SK-N-MC (cell line): Measurements from ENCODE around the gene PHYH.

Source experiments
- DNase-seq: peaks from one replicate; pipeline ENCODE4 v3.0.0-alpha.2; 2011; ENCODE audit warnings: low read depth, low spot score
- H3K27ac ChIP-seq: fragments of 200-600 bp; sonication (generic); 2 replicates; pipeline ENCODE4 v1.5.1; 2016; ENCODE audit warnings: mixed run types
- H3K36me3 ChIP-seq: fragments of 200-600 bp; sonication (generic); 2 replicates; pipeline ENCODE4 v1.6.1; 2017; ENCODE audit warnings: antibody characterized with exemption, low read length, mixed read lengths; ENCODE audit not compliant: insufficient read depth
- H3K4me3 ChIP-seq: fragments of 200-600 bp; sonication (generic); 2 replicates; pipeline ENCODE4 v1.5.1; 2016
- H3K9ac ChIP-seq: fragments of 200-600 bp; sonication (generic); 2 replicates; pipeline ENCODE4 v1.8.0; 2017; ENCODE audit warnings: mixed run types, mixed read lengths; ENCODE audit not compliant: insufficient read length
- H3K9me3 ChIP-seq: fragments of 200-600 bp; sonication (generic); 2 replicates; pipeline ENCODE4 v1.6.1; 2017; ENCODE audit warnings: low read depth, mild to moderate bottlenecking, antibody characterized with exemption, low read length, moderate library complexity, mixed read lengths
- EZH2 ChIP-seq: fragments of 200-600 bp; sonication (generic); IDR thresholded peaks from one replicate; pipeline ENCODE4 v1.6.1; 2017; ENCODE audit warnings: antibody characterized with exemption
- FOXP2 ChIP-seq: optimal IDR thresholded peaks from 2 replicates; pipeline ENCODE3; 2011; ENCODE audit warnings: mild to moderate bottlenecking, moderate library complexity; ENCODE audit not compliant: insufficient read depth; ENCODE audit errors: extremely low read length, control extremely low read depth
- POLR2AphosphoS5 ChIP-seq: IDR thresholded peaks from 2 replicates; pipeline ENCODE4 v1.6.1; 2012; ENCODE audit warnings: mild to moderate bottlenecking, low read depth, low read length, borderline replicate concordance

The PHYH gene

GRCh38 chr10:13271552-13272163, 28.2 kb downstream of the PHYH start:
- TF ChIP-seq FOXP2 (no peak), EZH2 (no peak), POLR2AphosphoS5 (no peak)
- Histone ChIP-seq H3K4me3 (no peak overlapping the region), H3K36me3 (no peaks in the 10 kb centered on the region), H3K9ac (no peak overlapping the region), H3K27ac (no peak overlapping the region), H3K9me3 (no peaks in the 10 kb centered on the region)
- DNase-seq = no peak

GRCh38 chr10:13270877-13271551, 28.9 kb downstream of the PHYH start:
- no peaks in the 10 kb centered on the region for H3K9me3 ChIP-seq
- DNase-seq = no peak
- TF ChIP-seq FOXP2 = no peak
- no peak for TF ChIP-seq POLR2AphosphoS5
- TF ChIP-seq EZH2 = no peak
- H3K9ac ChIP-seq = no peak overlapping the region
- H3K27ac ChIP-seq = no peak overlapping the region
- no peaks in the 10 kb centered on the region for H3K36me3 ChIP-seq
- H3K4me3 ChIP-seq = no peak overlapping the region

- Histone ChIP-seq H3K9me3 (no peaks in the 10 kb centered on the region), H3K9ac (no peak overlapping the region), H3K27ac (no peak overlapping the region), H3K4me3 (no peak overlapping the region), H3K36me3 (no peaks in the 10 kb centered on the region)
- TF ChIP-seq EZH2 (no peak), POLR2AphosphoS5 (no peak), FOXP2 (no peak)
- DNase-seq = no peak
Observed at GRCh38 chr10:13268841-13269240, 31.0 kb downstream of the PHYH start.

- TF ChIP-seq FOXP2 (no peak), POLR2AphosphoS5 (no peak), EZH2 (no peak)
- Histone ChIP-seq H3K27ac (no peak overlapping the region), H3K4me3 (no peak overlapping the region), H3K9me3 (no peaks in the 10 kb centered on the region), H3K36me3 (no peaks in the 10 kb centered on the region), H3K9ac (no peak overlapping the region)
- no peak for DNase-seq
Observed at GRCh38 chr10:13268310-13268709, 31.6 kb downstream of the PHYH start.

GRCh38 chr10:13263591-13263990, 36.3 kb downstream of the PHYH start:
- Histone ChIP-seq H3K27ac (no peak overlapping the region), H3K4me3 (no peak overlapping the region), H3K9ac (no peak overlapping the region), H3K9me3 (no peaks in the 10 kb centered on the region), H3K36me3 (no peaks in the 10 kb centered on the region)
- no peak for DNase-seq
- TF ChIP-seq POLR2AphosphoS5 = no peak
- no peak for TF ChIP-seq FOXP2
- TF ChIP-seq EZH2 = no peak

- no peak overlapping the region for H3K27ac ChIP-seq
- no peak for DNase-seq
- H3K36me3 ChIP-seq = no peaks in the 10 kb centered on the region
- TF ChIP-seq POLR2AphosphoS5 (no peak), EZH2 (no peak), FOXP2 (no peak)
- no peak overlapping the region for H3K9ac ChIP-seq
- no peaks in the 10 kb centered on the region for H3K9me3 ChIP-seq
- H3K4me3 ChIP-seq = no peak overlapping the region
Observed at GRCh38 chr10:13262433-13262832, 37.4 kb downstream of the PHYH start.

- TF ChIP-seq POLR2AphosphoS5 (no peak), FOXP2 (no peak), EZH2 (no peak)
- Histone ChIP-seq H3K36me3 (no peaks in the 10 kb centered on the region), H3K9me3 (no peaks in the 10 kb centered on the region), H3K9ac (no peak overlapping the region), H3K27ac (no peak overlapping the region), H3K4me3 (no peak overlapping the region)
- DNase-seq = no peak
Observed at GRCh38 chr10:13257621-13258140, 42.2 kb downstream of the PHYH start.

- no peaks in the 10 kb centered on the region for H3K36me3 ChIP-seq
- no peak for TF ChIP-seq EZH2
- H3K9me3 ChIP-seq = no peaks in the 10 kb centered on the region
- H3K9ac ChIP-seq = no peak overlapping the region
- no peak overlapping the region for H3K27ac ChIP-seq
- H3K4me3 ChIP-seq = no peak overlapping the region
- DNase-seq = no peak
Observed at GRCh38 chr10:13256627-13257026, 43.2 kb downstream of the PHYH start.

- Histone ChIP-seq H3K9ac (no peak overlapping the region), H3K4me3 (no peak overlapping the region), H3K27ac (no peak overlapping the region), H3K36me3 (no peaks in the 10 kb centered on the region), H3K9me3 (no peaks in the 10 kb centered on the region)
- DNase-seq = no peak
- TF ChIP-seq POLR2AphosphoS5 (no peak), FOXP2 (no peak), EZH2 (no peak)
Observed at GRCh38 chr10:13253726-13254125, 46.1 kb downstream of the PHYH start.
